Liver (tissue), 9 donors: ENCODE results near the gene FRAS1. TPM values are rescaled to one million over a fixed set of nuclear protein-coding genes. Genes with fewer than 3 reads are reported as not detected.

Experiments
- DNase-seq: peaks from one replicate; pipeline ENCODE4 v3.0.0-alpha.2; 2017; ENCODE audit warnings: low spot score
- H3K27ac ChIP-seq, 2 donors: one replicate each; pipeline ENCODE4 v1.7.0; 2013; ENCODE audit warnings: inconsistent platforms in 2 of 2, low read length in 2 of 2, control low read depth in 1 of 2, low read depth in 1 of 2, mild to moderate bottlenecking in 1 of 2
- H3K27me3 ChIP-seq, 4 donors: one replicate each; pipeline versions ENCODE4 v1.6.1 to v1.7.0; 2013; ENCODE audit warnings: low read length in 3 of 4, inconsistent platforms in 1 of 4, mild to moderate bottlenecking in 1 of 4, moderate library complexity in 1 of 4; ENCODE audit not compliant: control insufficient read depth in 4 of 4, insufficient read depth in 4 of 4
- H3K36me3 ChIP-seq, 4 donors: one replicate each; pipeline versions ENCODE4 v1.6.1 to v1.7.0; 2013; ENCODE audit warnings: low read length in 3 of 4, mild to moderate bottlenecking in 3 of 4, low read depth in 1 of 4, moderate library complexity in 1 of 4; ENCODE audit not compliant: control insufficient read depth in 4 of 4, insufficient read depth in 3 of 4
- H3K4me1 ChIP-seq, 4 donors: one replicate each; pipeline versions ENCODE4 v1.6.1 to v1.7.0; 2013; ENCODE audit warnings: low read length in 3 of 4, mild to moderate bottlenecking in 3 of 4, moderate library complexity in 1 of 4; ENCODE audit not compliant: control insufficient read depth in 4 of 4, insufficient read depth in 4 of 4
- H3K4me3 ChIP-seq, 3 donors: one replicate each; pipeline versions ENCODE4 v1.6.1 to v1.7.0; 2013; ENCODE audit warnings: low read length in 3 of 3, control low read depth in 1 of 3, low read depth in 1 of 3, mild to moderate bottlenecking in 1 of 3
- H3K9ac ChIP-seq, 2 donors: one replicate each; pipeline ENCODE4 v1.7.0; 2013; ENCODE audit warnings: low read length in 2 of 2, mild to moderate bottlenecking in 2 of 2, moderate library complexity in 2 of 2, control low read depth in 1 of 2, low read depth in 1 of 2
- H3K9me3 ChIP-seq, 4 donors: one replicate each; pipeline versions ENCODE4 v1.6.1 to v1.7.0; 2013; ENCODE audit warnings: low read length in 3 of 4; ENCODE audit not compliant: control insufficient read depth in 4 of 4
- ATF3 ChIP-seq: IDR thresholded peaks from 2 replicates; pipeline ENCODE4 v1.6.1; 2016; ENCODE audit warnings: antibody characterized with exemption
- EGR1 ChIP-seq, 2 donors: IDR thresholded peaks; 2 replicates each; pipeline ENCODE4 v1.6.1; 2016 to 2018; ENCODE audit warnings: antibody characterized with exemption in 2 of 2, low read depth in 2 of 2
- HNF4A ChIP-seq, 2 donors: conservative IDR thresholded peaks; 2 replicates each; pipeline ENCODE4 v1.6.1; 2016; ENCODE audit warnings: antibody characterized with exemption in 2 of 2, mild to moderate bottlenecking in 2 of 2
- HNF4G ChIP-seq: IDR thresholded peaks from 2 replicates; pipeline ENCODE4 v1.6.1; 2016; ENCODE audit warnings: antibody characterized with exemption
- JUND ChIP-seq, 2 donors: IDR thresholded peaks; 2 replicates each; pipeline ENCODE4 v1.6.1; 2016; ENCODE audit warnings: antibody characterized with exemption in 2 of 2
- NR2F2 ChIP-seq: IDR thresholded peaks from 2 replicates; pipeline ENCODE4 v1.6.1; 2016; ENCODE audit warnings: antibody characterized with exemption
- RAD21 ChIP-seq, 2 donors: IDR thresholded peaks; 2 replicates each; pipeline ENCODE4 v1.6.1; 2016; ENCODE audit warnings: antibody characterized with exemption in 2 of 2, mild to moderate bottlenecking in 2 of 2
- RXRA ChIP-seq, 2 donors: IDR thresholded peaks; 2 replicates each; pipeline ENCODE4 v1.6.1; 2017 to 2018; ENCODE audit warnings: antibody characterized with exemption in 2 of 2, mild to moderate bottlenecking in 1 of 2
- SP1 ChIP-seq: IDR thresholded peaks from 2 replicates; pipeline ENCODE4 v1.6.1; 2018; ENCODE audit warnings: antibody characterized with exemption, mild to moderate bottlenecking
- YY1 ChIP-seq: IDR thresholded peaks from 2 replicates; pipeline ENCODE4 v1.6.1; 2016; ENCODE audit warnings: antibody characterized with exemption, mild to moderate bottlenecking
- WGBS: extraction: QIAGEN DNeasy Blood & Tissue Kit; methylation state at CpG from one replicate; pipeline ENCODE4 v1.1.7; 2013; 5-methylcytosine and 5-hydroxymethylcytosine counted together
- polyA plus RNA-seq, 2 donors: library from polyadenylated mRNA; stranded (reverse) in 1 of 2; unstranded in 1 of 2; fragments of 200-250 nt in 1 of 2; fragments of >200 nt in 1 of 2; fragmentation: Nextera tagmentation in 1 of 2; extraction: Ambion mirVana in 1 of 2; gene quantifications; one replicate each; pipeline versions ENCODE4 v1.2.1 to v1.2.3, GENCODE V29; 2013 to 2015
- total RNA-seq, 2 donors: library from RNA; depleted of rRNA; stranded (reverse); fragments of >200 nt; gene quantifications; one replicate each; pipeline ENCODE4 v1.2.3, GENCODE V29; 2014
- TF ChIP-seq, protein P1 (sequence below): fragments of 150-350 bp; IDR thresholded peaks from 2 replicates; pipeline ENCODE4 v1.5.1; 2017; ENCODE audit warnings: improper control_type of control experiment, low read depth, low read length; ENCODE audit not compliant: missing input control
- TF ChIP-seq, protein P2 (sequence below): IDR thresholded peaks from 2 replicates; pipeline ENCODE4 v1.6.1; 2016; ENCODE audit warnings: antibody characterized with exemption, mild to moderate bottlenecking
- donor health status: healthy.
- donor health status: healthy.
- donor health status: healthy.
- donor health status: healthy.
- donor health status: healthy.

Gene FRAS1
- total and polyA plus RNA-seq, 4 donors: 0.08 to 6.0 (median 1.1) TPM

DNA sequence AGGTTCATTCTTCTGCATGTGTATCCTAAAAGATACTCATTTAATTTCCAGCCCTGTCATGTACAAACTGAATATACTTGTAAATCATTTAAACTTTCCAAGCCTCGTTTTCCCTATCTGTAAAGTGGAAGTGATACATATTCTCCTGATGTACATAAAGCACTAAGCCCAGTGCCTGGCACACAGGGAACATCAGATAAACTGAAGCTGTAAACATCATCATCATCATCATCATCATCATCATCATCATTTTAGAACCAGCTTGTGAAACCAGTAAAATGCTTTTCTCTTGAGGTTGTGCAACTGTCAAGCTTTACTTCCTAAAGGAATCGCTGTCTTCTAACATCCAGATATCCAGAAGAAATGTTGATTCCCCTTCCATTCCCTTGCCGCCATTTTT lies 411.1 kb downstream of the FRAS1 start:
- no peak for DNase-seq
- 79% methylated on average over 3 of the region's 3 CpGs for WGBS
- Histone ChIP-seq H3K36me3 (no peaks in the 10 kb centered on the region), H3K9me3 (no peaks in the 10 kb centered on the region), H3K27me3 (no peaks in the 10 kb centered on the region), H3K4me1 (no peaks in the 10 kb centered on the region), H3K4me3 (no peak overlapping the region), H3K27ac (no peak overlapping the region), H3K9ac (no peak overlapping the region)
- TF ChIP-seq YY1 (no peak), ATF3 (no peak), HNF4G (no peak), SP1 (no peak)
- TF ChIP-seq, protein P1, sequence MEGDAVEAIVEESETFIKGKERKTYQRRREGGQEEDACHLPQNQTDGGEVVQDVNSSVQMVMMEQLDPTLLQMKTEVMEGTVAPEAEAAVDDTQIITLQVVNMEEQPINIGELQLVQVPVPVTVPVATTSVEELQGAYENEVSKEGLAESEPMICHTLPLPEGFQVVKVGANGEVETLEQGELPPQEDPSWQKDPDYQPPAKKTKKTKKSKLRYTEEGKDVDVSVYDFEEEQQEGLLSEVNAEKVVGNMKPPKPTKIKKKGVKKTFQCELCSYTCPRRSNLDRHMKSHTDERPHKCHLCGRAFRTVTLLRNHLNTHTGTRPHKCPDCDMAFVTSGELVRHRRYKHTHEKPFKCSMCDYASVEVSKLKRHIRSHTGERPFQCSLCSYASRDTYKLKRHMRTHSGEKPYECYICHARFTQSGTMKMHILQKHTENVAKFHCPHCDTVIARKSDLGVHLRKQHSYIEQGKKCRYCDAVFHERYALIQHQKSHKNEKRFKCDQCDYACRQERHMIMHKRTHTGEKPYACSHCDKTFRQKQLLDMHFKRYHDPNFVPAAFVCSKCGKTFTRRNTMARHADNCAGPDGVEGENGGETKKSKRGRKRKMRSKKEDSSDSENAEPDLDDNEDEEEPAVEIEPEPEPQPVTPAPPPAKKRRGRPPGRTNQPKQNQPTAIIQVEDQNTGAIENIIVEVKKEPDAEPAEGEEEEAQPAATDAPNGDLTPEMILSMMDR: no peak

DNA sequence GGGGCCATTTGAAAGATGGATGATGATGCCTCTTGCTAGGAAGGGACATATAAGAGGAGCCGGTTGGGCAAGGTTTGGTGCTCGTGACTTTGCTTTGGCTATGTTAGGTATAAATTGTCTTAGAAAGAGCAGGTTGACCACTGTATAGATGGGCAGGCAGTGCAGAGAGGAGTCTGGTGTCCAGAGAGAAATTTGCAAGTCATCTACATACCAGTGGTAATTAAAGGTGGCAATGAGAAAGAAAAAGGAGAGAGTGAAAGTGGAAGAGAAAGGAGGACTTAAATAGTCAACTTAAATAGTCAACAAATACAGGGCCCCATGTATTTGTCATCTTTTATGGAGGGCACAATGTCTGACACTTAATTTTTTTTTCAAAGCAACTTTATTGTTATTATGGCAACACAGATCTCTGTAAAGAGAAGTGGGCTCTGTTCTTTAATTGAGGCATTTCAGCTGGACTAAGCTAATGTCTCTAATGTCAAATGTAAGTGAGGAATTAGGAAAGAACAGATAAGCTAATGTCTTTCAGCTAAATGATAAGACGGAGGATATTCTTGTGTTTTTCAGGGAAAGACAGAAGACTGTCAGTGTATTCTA lies 419.1 kb downstream of the FRAS1 start:
- peaks cover 0 to 5% (median 0%) of the 10 kb centered on the region in 4 donors for H3K27me3 ChIP-seq
- no peak overlapping the region for H3K4me3 ChIP-seq
- H3K4me1 ChIP-seq: no peaks in the 10 kb centered on the region
- WGBS: 85% methylated on average over 3 of the region's 3 CpGs
- no peak for TF ChIP-seq RXRA (IDR thresholded peaks at IDR 0.05)
- TF ChIP-seq HNF4A (conservative IDR thresholded peaks at IDR 0.05): no peak
- TF ChIP-seq RAD21 (IDR thresholded peaks at IDR 0.05): no peak
- TF ChIP-seq NR2F2: no peak
- TF ChIP-seq, protein P2, sequence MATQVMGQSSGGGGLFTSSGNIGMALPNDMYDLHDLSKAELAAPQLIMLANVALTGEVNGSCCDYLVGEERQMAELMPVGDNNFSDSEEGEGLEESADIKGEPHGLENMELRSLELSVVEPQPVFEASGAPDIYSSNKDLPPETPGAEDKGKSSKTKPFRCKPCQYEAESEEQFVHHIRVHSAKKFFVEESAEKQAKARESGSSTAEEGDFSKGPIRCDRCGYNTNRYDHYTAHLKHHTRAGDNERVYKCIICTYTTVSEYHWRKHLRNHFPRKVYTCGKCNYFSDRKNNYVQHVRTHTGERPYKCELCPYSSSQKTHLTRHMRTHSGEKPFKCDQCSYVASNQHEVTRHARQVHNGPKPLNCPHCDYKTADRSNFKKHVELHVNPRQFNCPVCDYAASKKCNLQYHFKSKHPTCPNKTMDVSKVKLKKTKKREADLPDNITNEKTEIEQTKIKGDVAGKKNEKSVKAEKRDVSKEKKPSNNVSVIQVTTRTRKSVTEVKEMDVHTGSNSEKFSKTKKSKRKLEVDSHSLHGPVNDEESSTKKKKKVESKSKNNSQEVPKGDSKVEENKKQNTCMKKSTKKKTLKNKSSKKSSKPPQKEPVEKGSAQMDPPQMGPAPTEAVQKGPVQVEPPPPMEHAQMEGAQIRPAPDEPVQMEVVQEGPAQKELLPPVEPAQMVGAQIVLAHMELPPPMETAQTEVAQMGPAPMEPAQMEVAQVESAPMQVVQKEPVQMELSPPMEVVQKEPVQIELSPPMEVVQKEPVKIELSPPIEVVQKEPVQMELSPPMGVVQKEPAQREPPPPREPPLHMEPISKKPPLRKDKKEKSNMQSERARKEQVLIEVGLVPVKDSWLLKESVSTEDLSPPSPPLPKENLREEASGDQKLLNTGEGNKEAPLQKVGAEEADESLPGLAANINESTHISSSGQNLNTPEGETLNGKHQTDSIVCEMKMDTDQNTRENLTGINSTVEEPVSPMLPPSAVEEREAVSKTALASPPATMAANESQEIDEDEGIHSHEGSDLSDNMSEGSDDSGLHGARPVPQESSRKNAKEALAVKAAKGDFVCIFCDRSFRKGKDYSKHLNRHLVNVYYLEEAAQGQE: no peak
- TF ChIP-seq ATF3: no peak
- no peak for TF ChIP-seq JUND (IDR thresholded peaks at IDR 0.05)
- TF ChIP-seq, protein P1: no peak
- TF ChIP-seq EGR1 (IDR thresholded peaks at IDR 0.05; ENCODE audit: low read depth in 2 of 2): no peak
- no peak for TF ChIP-seq YY1
- no peak overlapping the region for H3K9ac ChIP-seq
- no peaks in the 10 kb centered on the region for H3K9me3 ChIP-seq
- no peaks in the 10 kb centered on the region for H3K36me3 ChIP-seq
- no peak for DNase-seq
- no peak overlapping the region for H3K27ac ChIP-seq
